Endothelial cell of umbilical vein (primary cell): ENCODE data around the gene CD40. TPM values are rescaled to one million over a fixed set of nuclear protein-coding genes. Genes with fewer than 3 reads are reported as not detected.

Source experiments
- BruUV-seq: library from RNA; stranded (reverse); fragments of 400-500 nt; replicated peaks from 2 replicates; lab custom pipeline; 2021; lab: Mats Ljungman, UMichigan
- CTCF ChIA-PET: fragments of 300-600, 350-600 bp; sonication (Branson Sonifier 250); formaldehyde crosslinking; loops from one replicate; lab custom pipeline; 2021; ENCODE audit warnings: antibody characterized with exemption, inconsistent platforms; lab: Charles Lee
- POLR2A ChIA-PET: fragments of 300-600, 350-600 bp; sonication (Branson Sonifier 250); formaldehyde crosslinking; loops from one replicate; lab custom pipeline; 2021; ENCODE audit warnings: antibody characterized with exemption, inconsistent platforms; lab: Charles Lee
- DNase-seq: peaks from one replicate; pipeline ENCODE4 v3.0.0-alpha.2; 2011; ENCODE audit warnings: low read depth, low spot score
- FAIRE-seq: peaks from 2 replicates; lab custom pipeline; 2011; peaks lifted over from hg19 to GRCh38; lab: Jason Lieb, UNC
- H2AFZ ChIP-seq: 2 replicates; pipeline ENCODE4 v1.6.0; 2012; ENCODE audit warnings: low read depth, low read length, control low read depth, inconsistent platforms
- H3K27ac ChIP-seq: 2 replicates; pipeline ENCODE4 v1.5.1; 2011; ENCODE audit warnings: low read depth, mild to moderate bottlenecking, control low read depth, low read length, moderate library complexity; ENCODE audit not compliant: insufficient read depth
- H3K27me3 ChIP-seq, 2 experiments: 2 replicates each; pipeline versions ENCODE4 v1.6.0 to v1.6.1; 2011; ENCODE audit warnings: low read length in 2 of 2, mixed read lengths in 1 of 2; ENCODE audit not compliant: control insufficient read depth in 2 of 2, insufficient read depth in 2 of 2
- H3K36me3 ChIP-seq, 2 experiments: 2 replicates in 1 of 2; 3 replicates in 1 of 2; pipeline ENCODE4 v1.5.1; 2011; ENCODE audit warnings: low read length in 2 of 2, mild to moderate bottlenecking in 1 of 2, moderate library complexity in 1 of 2; ENCODE audit not compliant: control insufficient read depth in 2 of 2, insufficient read depth in 2 of 2; ENCODE audit errors: extremely low read depth in 1 of 2
- H3K4me1 ChIP-seq: 3 replicates; pipeline ENCODE4 v1.5.1; 2011; ENCODE audit warnings: mild to moderate bottlenecking, low read length; ENCODE audit not compliant: control insufficient read depth, insufficient read depth; ENCODE audit errors: extremely low read depth
- H3K4me2 ChIP-seq: 2 replicates; pipeline ENCODE4 v1.6.1; 2011; ENCODE audit warnings: low read length, control low read depth, mixed read lengths; ENCODE audit not compliant: insufficient read depth
- H3K4me3 ChIP-seq, 3 experiments: fragments of 200-600 bp in 1 of 3; sonication (generic), shearing (Covaris generic) in 1 of 3; replicated peaks in 1 of 3; 2 replicates each; pipeline ENCODE4 v1.5.1; 2011 to 2016; ENCODE audit warnings: control low read depth in 3 of 3, low read length in 3 of 3, mild to moderate bottlenecking in 2 of 3, inconsistent platforms in 1 of 3, low read depth in 1 of 3, moderate library complexity in 1 of 3; ENCODE audit not compliant: insufficient read depth in 1 of 3
- H3K79me2 ChIP-seq: 2 replicates; pipeline ENCODE4 v1.6.0; 2012; ENCODE audit warnings: low read length, inconsistent platforms; ENCODE audit not compliant: control insufficient read depth, insufficient read depth
- H3K9ac ChIP-seq: replicated peaks from 2 replicates; pipeline ENCODE3; 2011; ENCODE audit warnings: low read length, control low read depth; ENCODE audit not compliant: insufficient read depth; ENCODE audit errors: extremely low read depth
- H3K9me1 ChIP-seq: replicated peaks from 3 replicates; pipeline ENCODE4 v1.6.0; 2011; ENCODE audit warnings: mild to moderate bottlenecking, low read length; ENCODE audit not compliant: control insufficient read depth, insufficient read depth; ENCODE audit errors: extremely low read depth
- H3K9me3 ChIP-seq: replicated peaks from 2 replicates; pipeline ENCODE4 v1.5.1; 2012; ENCODE audit warnings: low read length, inconsistent platforms; ENCODE audit not compliant: control insufficient read depth, insufficient read depth
- H4K20me1 ChIP-seq: replicated peaks from 2 replicates; pipeline ENCODE3; 2011; ENCODE audit warnings: mild to moderate bottlenecking, low read length; ENCODE audit not compliant: control insufficient read depth, insufficient read depth; ENCODE audit errors: extremely low read depth
- CTCF ChIP-seq, 2 donors: IDR thresholded peaks; 1 replicate in 1 of 2; 2 replicates in 1 of 2; pipeline ENCODE4 v1.5.1; 2011; ENCODE audit warnings: low read length in 2 of 2, mild to moderate bottlenecking in 2 of 2, moderate library complexity in 2 of 2, control low read depth in 1 of 2, inconsistent platforms in 1 of 2, low read depth in 1 of 2; ENCODE audit not compliant: insufficient read depth in 1 of 2; ENCODE audit errors: extremely low read depth in 1 of 2
- FOS ChIP-seq: IDR thresholded peaks from 2 replicates; pipeline ENCODE4 v1.6.1; 2011; ENCODE audit warnings: mild to moderate bottlenecking, low read length, moderate library complexity, borderline replicate concordance; ENCODE audit not compliant: insufficient read depth
- JUN ChIP-seq: IDR thresholded peaks from 2 replicates; pipeline ENCODE4 v1.6.1; 2011; ENCODE audit warnings: borderline replicate concordance, low read depth; ENCODE audit not compliant: insufficient read length, insufficient read depth
- MYC ChIP-seq: IDR thresholded peaks from one replicate; pipeline ENCODE4 v1.6.1; 2011; ENCODE audit warnings: mild to moderate bottlenecking, low read depth, low read length
- POLR2A ChIP-seq: IDR thresholded peaks from 2 replicates; pipeline ENCODE4 v1.6.1; 2012; ENCODE audit warnings: low read depth, mild to moderate bottlenecking, control low read depth, low read length
- dilution Hi-C: fragments of 300-500 bp; cut with MboI; formaldehyde crosslinking; loops from one replicate; pipeline ENCODE4 v1.15.0; 2019; ENCODE audit warnings: low sequenced_read_pairs; ENCODE audit not compliant: extremely low pct_ligation_motif_present
- intact Hi-C: fragments of 100-400 bp; cut with micrococcal nuclease; formaldehyde crosslinking; loops from one replicate; pipeline ENCODE4 v1.10.0; 2022
- polyA plus RNA-seq, 4 experiments: library from polyadenylated mRNA; depleted of rRNA in 3 of 4; stranded (reverse) in 3 of 4; unstranded in 1 of 4; fragments of >200 nt; gene quantifications; 2 replicates each; pipeline versions ENCODE4 v1.2.1 to v1.2.3, GENCODE V29; 2011 to 2012; ENCODE audit warnings: missing spikeins in 1 of 4
- total RNA-seq: library from RNA; stranded (reverse); gene quantifications from 2 replicates; pipeline ENCODE4 v1.2.3, GENCODE V29; 2021

CD40 gene
- total and polyA plus RNA-seq, 2 donors (not counting 3 experiments of a cell fraction or from before 2014, with no cell fraction given), result 36.6 to 38.3 TPM

- peak overlapping the region; percentile 50 for H3K4me2 ChIP-seq
These were observed 4.0 kb downstream of the CD40 start for GRCh38 chr20:46122071-46122470.

More at GRCh38 chr20:46122071-46122470, 4.0 kb downstream of the CD40 start:
- ChIA-PET POLR2A (no interaction called here), CTCF (no interaction called here)
- Histone ChIP-seq H3K9me1 (no peaks in the 10 kb centered on the region), H3K36me3 (peaks cover 0 to 15% of the 10 kb centered on the region in 2 experiments), H3K27me3 (no peaks in the 10 kb centered on the region), H3K9me3 (no peaks in the 10 kb centered on the region), H3K9ac (no peak overlapping the region), H3K4me3 (no peak overlapping the region), H2AFZ (no peak overlapping the region), H4K20me1 (no peaks in the 10 kb centered on the region), H3K4me1 (peaks cover 28% of the 10 kb centered on the region), H3K79me2 (no peaks in the 10 kb centered on the region), H3K27ac (peak overlapping the region; percentile 18)
- peak; percentile 83 for DNase-seq
- dilution Hi-C loops (no loop called here), intact Hi-C loops (no loop called here)
- TF ChIP-seq POLR2A (no peak), FOS (peak; percentile 77), MYC (no peak), JUN (peak; percentile 75), CTCF (IDR thresholded peaks at IDR 0.05; ENCODE audit: extremely low read depth in 1 of 2, insufficient read depth in 1 of 2, low read depth in 1 of 2, low read length in 2 of 2) (no peak)
- BruUV-seq, result no TSS peak
- FAIRE-seq, result peak; percentile 94
